Panc1 (cell line): ENCODE data around the gene SCP2.

Source experiments
- CTCF ChIP-seq: fragments of 450-650 bp; IDR thresholded peaks from 2 replicates; pipeline ENCODE4 v1.5.1; 2017; ENCODE audit warnings: mild to moderate bottlenecking
- POLR2AphosphoS5 ChIP-seq: IDR thresholded peaks from 2 replicates; pipeline ENCODE4 v1.6.1; 2012; ENCODE audit warnings: mild to moderate bottlenecking, low read depth, low read length, moderate library complexity
- REST ChIP-seq, 2 experiments: IDR thresholded peaks; 2 replicates each; pipeline ENCODE4 v1.6.1; 2011 to 2012; ENCODE audit warnings: low read depth in 2 of 2, control low read depth in 1 of 2, low read length in 1 of 2, mild to moderate bottlenecking in 1 of 2, moderate library complexity in 1 of 2; ENCODE audit not compliant: insufficient read depth in 1 of 2

- TF ChIP-seq REST (IDR thresholded peaks at IDR 0.05; ENCODE audit: insufficient read depth in 1 of 2, low read depth in 2 of 2, low read length in 1 of 2) = no peak
- no peak for TF ChIP-seq CTCF
- no peak for TF ChIP-seq POLR2AphosphoS5
These were observed 9.5 kb upstream of the SCP2 start for GRCh38 chr1:52917581-52917980.
